ENCODE measurements around the gene ITPRIPL2.

DNA sequence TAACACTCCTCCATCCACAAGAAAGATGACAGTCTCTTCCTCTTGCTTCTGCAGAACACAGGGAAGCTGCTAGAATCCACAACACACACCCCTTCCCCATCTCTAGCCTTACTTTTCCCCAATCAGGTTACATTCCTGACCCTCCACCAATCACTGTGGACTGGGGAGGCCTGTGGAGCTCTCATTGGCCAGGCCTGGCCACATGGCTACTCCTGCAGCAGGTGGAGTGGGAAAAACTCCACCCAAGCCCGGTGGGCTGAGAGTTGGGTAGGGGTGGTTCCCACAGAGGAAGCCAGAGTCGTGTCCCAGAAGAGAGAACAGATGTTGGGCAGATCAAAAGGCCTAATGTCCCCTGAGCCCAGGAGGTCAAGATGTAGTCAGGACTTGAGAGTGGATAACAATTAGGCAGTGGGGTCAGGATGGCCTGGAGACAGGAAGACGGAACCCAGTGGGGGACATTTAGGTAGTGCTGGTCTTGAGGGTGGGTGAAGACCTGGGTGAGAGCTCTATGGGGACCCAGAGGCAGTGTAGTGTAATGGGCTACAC lies 24.3 kb upstream of the ITPRIPL2 start:
- TF ChIP-seq POLR2AphosphoS5 (IDR thresholded peaks at IDR 0.05; ENCODE audit: low read depth, low read length) (no peak), TAF1 (IDR thresholded peaks at IDR 0.05; ENCODE audit: low read depth, low read length) (no peak)

Data from GM12891 (cell line).